HUES64 (cell line): Measurements from ENCODE around the gene LENG9.

ENCODE experiments used
- H3K27ac ChIP-seq: 2 replicates; pipeline ENCODE4 v1.7.0; 2013; ENCODE audit warnings: low read depth, low read length, inconsistent platforms
- H3K27me3 ChIP-seq: 2 replicates; pipeline ENCODE4 v1.6.1; 2013; ENCODE audit warnings: mild to moderate bottlenecking, low read length; ENCODE audit not compliant: insufficient read depth
- H3K36me3 ChIP-seq: 2 replicates; pipeline ENCODE4 v1.6.1; 2013; ENCODE audit warnings: mild to moderate bottlenecking, low read length; ENCODE audit not compliant: insufficient read depth
- H3K4me1 ChIP-seq: 2 replicates; pipeline ENCODE4 v1.6.1; 2013; ENCODE audit warnings: mild to moderate bottlenecking, low read length, moderate library complexity; ENCODE audit not compliant: insufficient read depth
- H3K4me3 ChIP-seq: 2 replicates; pipeline ENCODE4 v1.5.1; 2013; ENCODE audit warnings: mild to moderate bottlenecking, low read length, moderate library complexity
- H3K9ac ChIP-seq: 2 replicates; pipeline ENCODE4 v1.6.1; 2013; ENCODE audit warnings: mild to moderate bottlenecking, low read depth, low read length
- H3K9me3 ChIP-seq: 2 replicates; pipeline ENCODE4 v1.6.1; 2013; ENCODE audit warnings: low read depth, low read length; ENCODE audit not compliant: insufficient read depth
- WGBS: fragments of 150-250, 120-280 bp; methylation state at CpG from one replicate; pipeline ENCODE4 v1.1.7; 2013; ENCODE audit warnings: missing lambda C conversion rate; 5-methylcytosine and 5-hydroxymethylcytosine counted together

The LENG9 gene

DNA sequence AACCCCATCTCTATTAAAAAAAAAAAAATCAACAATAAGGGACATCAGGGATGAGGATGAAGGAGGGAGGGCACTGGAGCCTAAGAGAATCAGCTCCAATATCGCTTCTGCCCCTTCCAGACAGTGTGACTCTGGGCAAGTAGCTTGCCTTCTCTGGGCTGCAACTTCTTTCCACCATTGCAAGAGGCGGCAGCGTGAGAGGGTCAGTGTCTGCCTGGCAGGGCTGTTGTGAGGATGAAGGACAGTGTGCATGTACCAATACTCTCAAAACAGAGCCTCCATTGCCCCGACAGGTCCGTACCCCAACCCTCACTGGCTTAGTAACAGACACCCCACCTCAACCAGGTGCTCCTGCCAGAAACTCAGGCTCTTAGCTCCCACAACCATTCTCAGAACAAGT, 29.9 kb downstream of the LENG9 start:
- Histone ChIP-seq H3K36me3 (no peaks in the 10 kb centered on the region), H3K27ac (no peak overlapping the region), H3K9ac (no peak overlapping the region), H3K27me3 (peaks cover 1% of the 10 kb centered on the region; the same call in 1 of the 2 replicates), H3K4me3 (no peak overlapping the region), H3K9me3 (no peaks in the 10 kb centered on the region), H3K4me1 (peaks cover 14% of the 10 kb centered on the region)
- WGBS = 95% methylated on average over 3 of the region's 5 CpGs

DNA sequence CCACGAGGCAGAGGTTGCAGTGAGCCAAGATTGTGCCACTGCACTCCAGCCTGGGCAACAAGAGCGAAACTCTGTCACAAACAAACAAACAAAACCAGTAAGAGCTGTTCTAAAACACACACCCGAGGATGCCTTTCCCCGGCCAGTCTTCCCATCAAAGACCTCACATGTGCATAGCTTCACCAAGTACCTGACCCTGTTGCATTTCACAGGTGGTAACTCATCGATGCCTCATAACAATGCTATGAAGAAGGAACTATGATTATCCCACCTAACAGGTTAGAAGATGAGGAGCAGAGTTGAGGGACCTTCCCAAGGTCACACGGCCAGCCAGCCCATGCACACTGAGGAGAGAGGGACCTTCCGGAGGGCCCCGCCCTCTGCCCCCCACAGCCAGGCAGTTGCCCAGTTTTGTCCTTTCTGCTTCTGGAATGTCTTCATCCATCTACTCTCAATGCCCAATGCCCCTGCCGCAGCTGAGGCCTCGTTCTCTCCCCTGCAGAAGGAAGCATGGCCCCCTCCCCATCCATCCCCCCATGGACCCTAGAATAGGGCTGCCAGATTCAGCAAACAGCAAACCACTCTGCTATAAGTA, 31.3 kb downstream of the LENG9 start:
- no peaks in the 10 kb centered on the region for H3K9me3 ChIP-seq
- H3K4me1 ChIP-seq = peaks cover 14% of the 10 kb centered on the region
- H3K36me3 ChIP-seq = no peaks in the 10 kb centered on the region
- H3K27ac ChIP-seq = no peak overlapping the region
- peaks cover 2% of the 10 kb centered on the region; the same call in 1 of the 2 replicates for H3K27me3 ChIP-seq
- no peak overlapping the region for H3K4me3 ChIP-seq
- 76% methylated on average over 10 of the region's 10 CpGs for WGBS
- H3K9ac ChIP-seq = no peak overlapping the region

DNA sequence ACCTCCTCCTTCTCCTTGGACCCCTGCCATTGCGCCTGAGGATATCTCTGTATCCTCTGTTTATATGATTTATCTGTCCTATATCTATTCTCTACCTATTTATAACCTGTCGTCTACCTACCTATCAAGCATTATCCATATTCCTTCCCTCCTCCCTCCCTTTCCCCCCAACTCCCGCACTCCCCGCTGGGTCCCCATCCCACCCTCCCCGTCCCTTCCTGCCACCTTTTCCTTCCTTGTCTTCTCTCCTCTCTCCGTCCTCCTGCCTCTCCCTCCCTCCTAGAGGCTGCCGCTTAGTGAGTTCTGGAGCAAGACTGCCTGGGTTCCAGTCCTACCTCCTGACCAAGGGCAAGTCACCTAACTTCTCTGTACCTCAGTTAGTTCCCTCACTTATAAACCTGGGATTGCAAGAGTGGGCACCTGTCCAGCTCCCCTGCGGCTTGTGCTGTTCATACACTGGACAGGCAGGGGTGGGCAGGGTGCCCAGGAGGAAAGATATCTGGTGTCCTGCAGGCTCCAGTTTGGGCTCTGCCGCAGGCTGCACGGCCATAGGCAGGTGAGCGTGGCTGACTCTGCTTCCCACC, 32.2 kb downstream of the LENG9 start:
- Histone ChIP-seq H3K27ac (no peak overlapping the region), H3K4me1 (peaks cover 12% of the 10 kb centered on the region), H3K9me3 (no peaks in the 10 kb centered on the region), H3K9ac (no peak overlapping the region), H3K36me3 (no peaks in the 10 kb centered on the region), H3K4me3 (no peak overlapping the region; the same call in 1 of the 2 replicates), H3K27me3 (peaks cover 2% of the 10 kb centered on the region; the same call in 1 of the 2 replicates)
- 71% methylated on average over 11 of the region's 11 CpGs for WGBS

DNA sequence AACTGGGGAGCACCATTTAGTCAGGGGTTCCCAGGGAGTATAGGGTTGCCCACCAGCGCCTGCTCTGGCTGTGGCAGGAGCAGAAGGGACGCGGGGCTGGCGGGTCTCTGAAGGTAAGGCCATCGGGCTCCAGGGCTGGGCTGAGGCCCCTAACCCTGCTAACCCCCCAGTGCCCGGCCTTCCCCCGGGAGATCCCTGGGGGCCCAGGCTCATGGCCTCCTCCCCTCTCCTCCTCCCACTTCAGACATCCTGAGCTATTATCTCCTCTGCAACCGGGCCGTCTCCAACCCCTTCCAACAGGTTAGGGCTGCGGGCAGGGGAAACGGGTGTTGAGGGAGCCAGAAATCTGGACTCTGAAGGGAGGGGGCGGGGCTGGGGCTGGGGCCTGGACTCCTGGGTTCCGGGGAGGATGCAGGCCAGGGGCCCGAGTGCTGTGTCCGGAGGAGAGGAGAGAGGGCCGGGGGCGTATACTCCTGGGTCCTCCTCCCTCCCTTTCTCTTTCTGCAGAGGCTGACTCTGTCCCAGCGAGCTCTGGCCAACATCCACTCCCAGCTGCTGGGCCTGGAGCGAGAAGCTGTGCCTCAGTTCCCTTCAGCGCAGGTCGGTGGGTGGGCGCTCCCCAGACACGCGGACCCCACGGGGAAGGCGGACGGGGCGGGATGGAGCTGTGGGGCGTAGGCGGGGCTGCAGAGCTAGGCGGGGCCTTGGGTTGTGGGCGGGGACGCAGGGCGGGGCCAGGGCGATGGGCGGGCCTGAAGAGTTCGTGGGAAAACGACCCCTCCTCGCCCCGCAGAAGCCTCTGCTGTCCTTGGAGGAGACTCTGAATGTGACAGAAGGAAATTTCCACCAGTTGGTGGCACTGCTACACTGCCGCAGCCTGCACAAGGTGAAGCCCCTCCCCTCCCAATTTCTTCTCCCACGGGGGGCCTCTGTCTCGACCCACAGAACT, 33.0 kb downstream of the LENG9 start:
- H3K36me3 ChIP-seq = no peaks in the 10 kb centered on the region
- 10% methylated on average over 38 of the region's 43 CpGs for WGBS
- no peak overlapping the region; the same call in 1 of the 2 replicates for H3K9ac ChIP-seq
- peaks cover 2% of the 10 kb centered on the region; the same call in 1 of the 2 replicates for H3K27me3 ChIP-seq
- H3K4me1 ChIP-seq = peaks cover 4% of the 10 kb centered on the region; the same call in 1 of the 2 replicates
- no peak overlapping the region for H3K27ac ChIP-seq
- no peaks in the 10 kb centered on the region for H3K9me3 ChIP-seq
- H3K4me3 ChIP-seq = peak overlapping the region; percentile 67

DNA sequence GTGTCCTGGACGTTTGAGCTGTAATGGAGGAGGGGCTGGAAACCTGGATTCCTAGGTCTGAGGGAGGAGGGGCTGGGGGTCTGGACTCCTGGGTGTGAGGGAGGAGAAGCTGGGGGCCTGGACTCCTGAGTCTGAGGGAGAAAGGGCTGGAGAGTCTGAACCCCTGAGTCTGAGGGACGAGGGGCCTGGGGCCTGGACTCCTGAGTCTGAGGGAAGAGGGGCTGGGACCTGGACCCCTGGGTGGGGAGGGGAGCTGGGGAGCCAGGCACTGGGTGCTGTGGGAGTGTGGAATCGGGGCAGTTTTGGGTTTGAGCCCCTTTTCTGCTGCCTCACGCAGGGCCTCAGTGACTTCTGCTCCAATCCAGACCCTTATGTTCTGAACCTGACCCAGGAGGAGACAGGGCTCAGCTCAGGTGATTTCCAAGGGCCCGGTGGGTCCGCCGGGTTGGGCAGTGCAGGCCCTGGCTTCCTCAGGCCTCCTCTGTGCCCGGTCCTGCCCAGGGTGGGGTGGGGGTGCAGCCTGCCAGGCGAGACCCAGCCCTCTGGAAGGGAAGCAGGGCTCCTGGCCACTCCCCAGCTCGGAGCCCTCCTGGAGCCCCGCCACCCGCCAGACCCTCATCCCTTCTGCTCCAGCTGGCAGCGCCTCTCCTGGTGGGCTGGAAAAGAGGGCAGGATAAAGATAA, 33.9 kb downstream of the LENG9 start:
- Histone ChIP-seq H3K36me3 (0 out of 2 replicates have a peak, but pooled peaks cover under 1% of the 10 kb centered on the region), H3K4me1 (peaks cover 4% of the 10 kb centered on the region; the same call in 1 of the 2 replicates), H3K27me3 (peaks cover 2% of the 10 kb centered on the region; the same call in 1 of the 2 replicates), H3K9ac (no peak overlapping the region; the same call in 1 of the 2 replicates), H3K4me3 (peak overlapping the region; percentile 67; the same call in 1 of the 2 replicates), H3K9me3 (no peaks in the 10 kb centered on the region), H3K27ac (no peak overlapping the region)
- WGBS = 68% methylated on average over 13 of the region's 13 CpGs

DNA sequence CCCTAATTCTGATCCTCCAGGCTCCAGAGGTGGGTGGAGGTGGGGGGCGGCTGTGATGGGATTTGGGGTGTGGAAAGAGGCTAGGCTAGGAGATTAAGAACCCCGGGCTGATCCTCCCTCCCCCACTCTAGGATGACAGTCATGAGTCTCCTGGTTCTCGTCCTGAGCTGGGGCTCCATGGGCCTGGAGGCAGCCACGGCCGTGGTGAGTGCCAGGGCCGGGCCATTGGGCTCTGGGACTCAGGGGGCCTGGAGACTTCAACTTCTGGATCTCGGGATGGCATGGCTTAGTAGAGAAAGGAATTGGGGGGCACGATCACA, 34.4 kb downstream of the LENG9 start:
- Histone ChIP-seq H3K4me1 (peaks cover 4% of the 10 kb centered on the region; the same call in 1 of the 2 replicates), H3K36me3 (0 out of 2 replicates have a peak, but pooled peaks cover 6% of the 10 kb centered on the region), H3K4me3 (no peak overlapping the region), H3K27ac (no peak overlapping the region), H3K9ac (no peak overlapping the region), H3K9me3 (no peaks in the 10 kb centered on the region), H3K27me3 (peaks cover 2% of the 10 kb centered on the region; the same call in 1 of the 2 replicates)
- WGBS = 84% methylated on average over 7 of the region's 8 CpGs

DNA sequence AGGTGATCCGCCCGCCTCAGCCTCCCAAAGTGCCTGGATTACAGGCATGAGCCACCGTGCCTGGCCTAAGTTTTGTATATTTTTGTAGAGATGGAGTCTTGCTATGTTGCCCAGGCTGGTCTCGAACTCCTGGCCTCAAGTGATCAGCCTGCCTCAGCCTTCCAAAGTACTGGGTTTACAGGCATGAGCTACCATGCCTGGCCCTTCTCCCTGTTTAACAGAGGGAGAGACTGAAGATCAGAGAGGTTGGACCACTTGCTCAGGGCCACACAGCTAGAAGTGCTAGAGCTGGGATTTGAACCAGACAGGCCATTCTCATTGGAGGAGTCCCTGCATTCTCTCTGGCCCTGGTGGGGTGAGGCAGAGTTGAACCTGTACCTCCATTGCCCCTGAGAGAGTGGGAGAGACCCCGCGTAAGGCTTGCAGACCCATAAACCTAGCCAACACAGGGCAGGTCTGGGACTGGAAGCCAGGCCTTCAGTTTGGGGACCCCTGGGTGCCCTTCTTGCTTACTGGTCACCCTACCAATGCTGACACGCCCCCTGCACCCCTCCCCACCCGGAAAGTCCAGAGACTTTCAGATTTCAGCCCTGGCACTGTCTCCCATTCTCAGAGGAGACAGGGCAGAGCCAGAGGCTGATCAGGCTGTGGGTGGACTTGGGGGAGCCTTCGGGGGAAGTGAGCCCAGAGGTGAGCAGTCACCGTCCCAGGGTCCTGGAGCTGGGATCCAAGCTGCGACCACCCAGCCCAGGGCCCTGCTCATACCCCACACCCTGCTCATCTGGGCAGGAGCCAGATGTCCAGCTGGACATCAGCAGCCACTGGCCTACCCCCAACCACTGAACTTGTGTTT, 35.0 kb downstream of the LENG9 start:
- Histone ChIP-seq H3K4me3 (no peak overlapping the region), H3K27me3 (peaks cover 2% of the 10 kb centered on the region; the same call in 1 of the 2 replicates), H3K9me3 (no peaks in the 10 kb centered on the region), H3K9ac (no peak overlapping the region), H3K4me1 (peaks cover 4% of the 10 kb centered on the region; the same call in 1 of the 2 replicates), H3K27ac (no peak overlapping the region), H3K36me3 (0 out of 2 replicates have a peak, but pooled peaks cover 7% of the 10 kb centered on the region)
- 94% methylated on average over 11 of the region's 11 CpGs for WGBS

DNA sequence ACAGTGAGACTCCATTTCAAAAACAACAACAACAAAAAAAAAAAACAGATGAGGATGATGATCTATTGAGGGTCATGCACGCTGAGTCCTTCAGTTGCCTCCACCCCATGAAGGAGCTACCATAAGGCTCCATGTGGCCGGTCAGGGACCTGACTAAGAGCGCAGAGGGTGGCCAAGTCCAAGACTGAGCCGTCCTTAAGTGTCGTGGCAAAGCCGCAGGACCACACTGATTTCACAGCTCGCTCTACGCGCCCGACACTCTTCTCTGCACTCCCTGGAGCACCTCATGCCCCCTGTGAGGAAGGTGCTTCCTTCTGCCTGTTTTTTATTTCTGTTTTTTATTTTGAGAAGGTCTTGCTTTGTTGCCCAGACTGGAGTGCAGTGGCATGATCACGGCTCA, 36.0 kb downstream of the LENG9 start:
- Histone ChIP-seq H3K9ac (no peak overlapping the region), H3K27me3 (peaks cover 2% of the 10 kb centered on the region; the same call in 1 of the 2 replicates), H3K36me3 (peaks cover 13% of the 10 kb centered on the region; the same call in 1 of the 2 replicates), H3K4me3 (no peak overlapping the region), H3K4me1 (peaks cover 4% of the 10 kb centered on the region; the same call in 1 of the 2 replicates), H3K9me3 (no peaks in the 10 kb centered on the region), H3K27ac (no peak overlapping the region)
- WGBS = 93% methylated on average over 11 of the region's 11 CpGs

DNA sequence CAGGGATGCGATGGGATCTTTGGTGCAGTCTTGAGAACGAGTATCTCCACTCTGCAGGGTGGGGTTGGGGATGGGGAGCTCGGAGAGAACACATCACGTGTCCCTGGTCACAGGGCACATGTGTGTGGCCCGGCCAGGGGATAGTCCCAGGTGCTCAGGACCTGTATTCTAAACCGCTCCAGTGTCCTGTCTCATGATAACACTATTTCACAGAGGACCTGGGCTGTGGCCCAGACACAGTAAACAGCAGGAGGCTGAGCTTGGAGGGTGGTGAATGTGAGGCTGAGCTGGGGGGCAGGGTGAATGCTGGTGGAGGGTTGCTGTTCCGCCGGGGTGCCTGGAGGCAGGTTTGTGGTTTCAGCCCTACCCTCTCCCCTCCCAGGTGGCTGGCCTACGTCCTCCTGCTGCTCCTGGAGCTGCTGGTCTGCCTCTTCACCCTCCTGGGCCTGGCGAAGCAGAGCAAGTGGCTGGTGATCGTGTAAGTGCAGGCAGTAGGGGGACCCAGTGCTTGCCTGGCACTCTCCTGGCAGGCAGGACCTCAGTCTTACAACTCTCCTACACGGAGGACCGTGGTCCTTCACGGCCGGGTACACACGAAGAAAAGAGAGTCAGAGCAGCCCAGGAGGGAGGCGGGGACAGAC, 37.2 kb downstream of the LENG9 start:
- H3K27me3 ChIP-seq = peaks cover 2% of the 10 kb centered on the region; the same call in 1 of the 2 replicates
- peaks cover 13% of the 10 kb centered on the region for H3K4me1 ChIP-seq
- H3K9ac ChIP-seq = no peak overlapping the region
- no peak overlapping the region for H3K4me3 ChIP-seq
- no peaks in the 10 kb centered on the region for H3K9me3 ChIP-seq
- whole genome bisulfite sequencing = 75% methylated on average over 15 of the region's 17 CpGs
- peaks cover 13% of the 10 kb centered on the region; the same call in 1 of the 2 replicates for H3K36me3 ChIP-seq
- H3K27ac ChIP-seq = no peak overlapping the region
